ENCODE results near the gene NFX1.
"Not testable (repeated sequence)": the region's sequence is repeated elsewhere in the genome, so short reads cannot be mapped to it uniquely, and the experiment has no call there.

Gene NFX1

GRCh38 chr9:33311953-33312352 is 21.6 kb downstream of the NFX1 start:
- DNase-seq (ENCODE audit: low read depth) = no peak

DNA sequence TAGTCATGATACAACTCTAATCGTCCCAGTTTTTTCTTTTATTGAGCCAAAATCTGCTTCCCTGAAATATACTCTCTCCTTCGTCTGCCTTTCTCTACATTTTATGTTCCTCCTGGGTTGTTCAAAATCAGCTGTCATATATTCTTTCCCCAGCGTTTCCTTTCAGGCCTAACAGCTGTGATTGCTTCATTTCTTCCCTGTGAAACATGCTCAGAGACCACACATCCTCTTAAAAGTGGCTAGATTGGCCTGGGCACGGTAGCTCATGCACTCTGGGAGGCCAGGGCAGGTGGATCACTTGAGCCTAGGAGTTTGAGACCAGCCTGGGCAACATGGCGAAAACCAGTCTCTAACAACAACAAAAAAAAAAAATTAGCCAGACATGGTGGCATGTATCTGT is 25.1 kb downstream of the NFX1 start:
- no peak for DNase-seq (ENCODE audit: low read depth)

- not testable (repeated sequence) for DNase-seq (ENCODE audit: low read depth)
These were observed 26.8 kb downstream of the NFX1 start for GRCh38 chr9:33317136-33317535.

GRCh38 chr9:33318225-33318624 is 27.9 kb downstream of the NFX1 start:
- no peak for DNase-seq (ENCODE audit: low read depth)

GRCh38 chr9:33318781-33319180 is 28.5 kb downstream of the NFX1 start:
- DNase-seq (ENCODE audit: low read depth) = no peak

GRCh38 chr9:33320230-33320567 is 29.9 kb downstream of the NFX1 start:
- DNase-seq (ENCODE audit: low read depth) = no peak

DNA sequence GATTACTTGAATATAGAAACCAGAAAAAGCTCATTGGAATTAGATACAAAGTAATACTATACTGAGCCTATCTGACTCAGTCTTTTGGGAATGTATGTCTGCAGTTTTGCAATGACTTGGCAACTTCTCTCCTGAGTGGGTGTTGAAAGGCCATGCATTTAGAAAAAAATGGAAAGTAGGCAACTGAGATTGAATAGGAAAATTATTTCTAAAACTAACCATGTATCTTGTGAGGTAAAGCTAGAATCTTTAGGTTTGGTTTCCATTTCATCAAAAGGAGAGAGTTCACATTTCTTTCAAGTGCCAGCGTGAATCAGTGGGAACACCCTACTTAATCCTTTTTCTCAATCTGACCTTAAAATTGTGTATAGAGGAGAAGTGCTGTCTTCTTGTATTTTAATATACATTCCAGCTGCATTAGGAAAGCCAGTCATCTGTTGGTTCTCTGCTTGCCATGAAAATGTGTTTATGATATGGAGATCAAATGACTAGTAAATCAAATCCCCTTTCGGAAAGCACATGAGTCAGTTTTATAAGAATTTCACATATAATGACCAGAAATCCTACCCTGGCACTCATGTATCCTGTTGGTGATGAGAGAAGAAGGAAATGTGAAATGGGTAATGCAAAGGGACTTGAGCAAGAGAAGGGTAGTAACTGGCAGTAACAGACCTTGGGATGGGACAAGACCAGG is 30.4 kb downstream of the NFX1 start:
- no peak for DNase-seq (ENCODE audit: low read depth)

DNA sequence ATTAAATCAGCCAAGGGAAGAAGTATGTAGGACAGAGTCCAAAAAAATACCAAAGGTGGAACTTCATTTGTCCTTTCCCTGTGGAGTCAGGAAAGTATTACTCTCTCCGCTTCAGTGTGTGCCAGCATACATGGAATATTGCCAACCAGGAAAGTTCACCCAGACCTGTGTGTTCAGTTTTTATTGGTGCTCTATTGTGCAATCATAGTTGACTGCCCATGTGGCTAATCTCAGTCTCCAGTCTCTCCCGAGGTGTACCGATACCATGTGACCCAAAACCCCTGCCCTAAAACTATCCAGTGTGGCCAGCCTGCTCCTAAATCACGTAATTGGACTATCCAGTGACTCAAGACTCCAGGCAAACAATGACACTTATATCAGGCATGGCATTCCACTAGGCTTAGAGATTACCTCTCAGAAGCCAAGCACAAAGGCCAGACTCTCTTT is 38.8 kb downstream of the NFX1 start:
- DNase-seq (ENCODE audit: low read depth) = no peak

DNA sequence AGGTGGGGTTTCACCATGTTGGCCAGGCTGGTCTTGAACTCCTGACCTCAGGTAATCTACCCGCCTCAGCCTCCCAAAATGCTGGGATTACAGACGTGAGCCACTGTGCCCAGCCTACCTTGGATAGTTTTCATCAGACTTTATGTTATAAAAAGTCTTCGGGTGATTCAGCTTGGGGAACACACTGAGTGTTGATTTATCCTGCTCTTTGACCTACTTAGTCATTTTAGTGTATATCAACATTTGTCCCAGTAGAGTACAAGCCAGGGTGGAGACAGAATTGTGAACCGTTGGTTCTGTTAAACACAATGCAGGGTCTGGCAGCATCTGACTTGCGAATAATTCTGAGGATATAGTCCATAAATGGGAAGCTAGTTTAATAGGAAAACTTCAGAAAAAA is 39.7 kb downstream of the NFX1 start:
- DNase-seq (ENCODE audit: low read depth) = no peak

GRCh38 chr9:33331377-33331891 is 41.1 kb downstream of the NFX1 start:
- no peak for DNase-seq (ENCODE audit: low read depth)

GRCh38 chr9:33332011-33332410 is 41.7 kb downstream of the NFX1 start:
- no peak for DNase-seq (ENCODE audit: low read depth)

GRCh38 chr9:33332956-33333355 is 42.6 kb downstream of the NFX1 start:
- not testable (repeated sequence) for DNase-seq (ENCODE audit: low read depth)

GRCh38 chr9:33340186-33340585 is 49.9 kb downstream of the NFX1 start:
- no peak for DNase-seq (ENCODE audit: low read depth)

- DNase-seq (ENCODE audit: low read depth) = no peak
These were observed 50.9 kb downstream of the NFX1 start for GRCh38 chr9:33341182-33341581.

- DNase-seq (ENCODE audit: low read depth) = no peak
These were observed 53.8 kb downstream of the NFX1 start for GRCh38 chr9:33344145-33344544.

DNA sequence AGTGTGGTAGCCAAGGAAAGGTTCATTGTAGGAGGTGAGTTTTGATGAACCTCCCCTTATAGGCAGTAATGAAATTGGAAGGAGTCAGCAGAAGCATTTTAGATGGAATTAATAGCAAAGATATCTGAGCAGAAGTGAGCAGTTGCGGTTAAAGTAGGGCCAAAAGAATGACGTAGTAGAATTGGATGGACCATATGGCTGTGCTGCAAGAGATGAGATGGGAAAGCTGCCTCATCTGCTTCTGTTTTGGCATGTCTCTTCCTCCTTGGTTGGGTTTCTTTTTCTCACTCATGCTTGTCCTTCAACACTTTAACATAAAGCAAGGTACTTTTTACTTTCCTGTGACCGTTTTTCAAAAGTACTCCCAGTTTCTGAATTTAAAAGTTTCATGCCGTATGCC is 56.2 kb downstream of the NFX1 start:
- DNase-seq (ENCODE audit: low read depth) = no peak

DNA sequence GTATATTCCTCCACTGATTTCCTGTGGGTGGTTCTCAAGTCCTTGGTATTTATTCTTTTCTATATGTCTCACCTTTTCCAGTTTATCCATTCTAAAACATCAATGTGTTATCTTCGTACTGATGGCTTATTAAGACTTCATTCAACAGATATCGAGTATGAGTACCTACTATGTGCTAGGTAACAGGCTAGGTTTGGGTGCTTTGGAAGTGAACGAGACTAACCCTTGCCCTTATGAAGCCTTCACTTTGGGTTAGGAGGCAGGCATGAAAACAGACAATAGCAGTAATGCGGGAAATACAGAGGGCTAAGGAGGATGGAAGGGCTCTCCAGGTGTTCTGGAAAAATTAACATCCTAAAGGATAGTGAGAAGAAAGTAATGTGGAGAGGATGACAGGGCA is 58.7 kb downstream of the NFX1 start:
- DNase-seq (ENCODE audit: low read depth) = no peak

DNA sequence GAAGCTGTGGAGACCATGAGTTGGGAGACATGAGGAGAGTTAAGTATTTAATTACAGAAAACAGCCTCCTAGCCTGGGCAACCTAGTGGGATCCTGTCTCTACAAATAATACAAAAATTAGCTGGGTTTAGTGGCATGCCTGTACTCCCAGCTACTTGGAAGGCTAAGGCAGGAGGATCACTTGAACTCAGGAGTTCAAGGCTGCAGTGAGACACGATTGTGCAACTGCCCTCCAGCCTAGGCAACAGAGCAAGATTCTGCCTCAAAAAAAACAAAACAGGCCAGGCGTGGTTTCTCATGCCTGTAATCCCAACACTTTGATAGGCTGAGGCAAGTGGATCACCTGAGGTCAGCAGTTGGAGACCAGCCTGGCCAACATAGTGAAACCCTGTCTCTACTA is 59.4 kb downstream of the NFX1 start:
- no peak for DNase-seq (ENCODE audit: low read depth)

DNA sequence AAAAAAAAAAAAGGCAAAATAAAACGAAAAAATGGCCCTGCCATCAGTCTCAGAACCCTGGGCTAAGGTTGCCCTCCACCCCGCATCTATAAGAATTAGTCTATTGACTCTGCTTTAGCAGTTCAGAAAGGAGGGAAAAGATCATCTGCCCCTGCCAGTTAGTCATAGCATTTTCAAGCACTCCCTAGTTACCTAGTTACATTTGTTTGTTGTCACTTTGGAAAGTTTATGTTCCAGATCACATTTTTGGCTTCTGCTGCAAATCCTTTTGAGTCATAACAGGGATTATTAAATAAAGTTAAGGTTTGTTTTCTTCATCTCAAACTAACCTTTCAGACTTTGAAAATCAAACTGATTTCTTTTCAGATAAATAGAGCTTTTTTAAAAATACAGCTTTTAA is 60.0 kb downstream of the NFX1 start:
- no peak for DNase-seq (ENCODE audit: low read depth)

DNA sequence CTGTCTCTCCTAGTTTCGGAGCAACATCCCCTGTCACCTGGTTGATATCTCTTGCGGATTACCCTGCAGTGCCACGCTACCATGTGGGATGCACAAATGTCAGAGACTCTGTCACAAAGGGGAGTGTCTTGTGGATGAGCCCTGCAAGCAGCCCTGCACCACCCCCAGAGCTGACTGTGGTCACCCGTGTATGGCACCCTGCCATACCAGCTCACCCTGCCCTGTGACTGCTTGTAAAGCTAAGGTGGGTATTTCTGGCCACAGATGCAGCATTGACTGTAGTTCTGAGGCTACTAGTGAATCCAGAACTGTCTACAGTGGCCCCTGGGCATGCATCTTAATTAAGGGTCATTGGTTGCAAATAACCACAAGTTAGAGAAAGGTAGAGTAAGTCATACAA is 61.2 kb downstream of the NFX1 start:
- no peak for DNase-seq (ENCODE audit: low read depth)

DNA sequence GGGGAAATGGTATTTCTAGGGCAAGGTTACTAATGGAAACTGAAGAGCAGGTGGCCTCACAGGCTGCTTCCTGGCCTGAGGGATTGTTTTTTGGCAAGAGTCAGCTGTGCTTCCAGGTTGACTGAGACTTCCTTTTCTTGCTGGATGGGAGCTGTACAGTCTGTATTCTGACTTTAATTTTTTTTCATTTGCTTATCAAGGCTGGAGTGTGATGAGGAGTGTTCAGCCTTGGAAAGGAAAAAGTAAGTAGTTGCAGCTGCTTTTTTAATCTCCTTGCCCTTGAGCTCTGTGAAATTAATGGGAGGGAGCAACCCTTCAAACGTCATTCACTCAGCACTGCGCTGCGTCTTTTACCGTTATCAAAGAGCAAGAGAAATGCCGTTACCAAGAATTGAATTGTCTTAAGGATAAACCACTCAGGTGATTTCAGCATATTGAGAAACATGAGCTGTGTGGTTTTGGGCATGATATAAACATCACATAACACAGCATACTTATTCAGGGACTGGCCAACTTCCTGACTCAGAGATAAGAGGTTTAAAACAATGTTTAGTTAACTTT is 64.4 kb downstream of the NFX1 start:
- DNase-seq (ENCODE audit: low read depth) = no peak

- no peak for DNase-seq (ENCODE audit: low read depth)
These were observed 65.6 kb downstream of the NFX1 start for GRCh38 chr9:33355933-33356332.

GRCh38 chr9:33358641-33359040 is 68.3 kb downstream of the NFX1 start:
- DNase-seq (ENCODE audit: low read depth) = not testable (repeated sequence)

DNA sequence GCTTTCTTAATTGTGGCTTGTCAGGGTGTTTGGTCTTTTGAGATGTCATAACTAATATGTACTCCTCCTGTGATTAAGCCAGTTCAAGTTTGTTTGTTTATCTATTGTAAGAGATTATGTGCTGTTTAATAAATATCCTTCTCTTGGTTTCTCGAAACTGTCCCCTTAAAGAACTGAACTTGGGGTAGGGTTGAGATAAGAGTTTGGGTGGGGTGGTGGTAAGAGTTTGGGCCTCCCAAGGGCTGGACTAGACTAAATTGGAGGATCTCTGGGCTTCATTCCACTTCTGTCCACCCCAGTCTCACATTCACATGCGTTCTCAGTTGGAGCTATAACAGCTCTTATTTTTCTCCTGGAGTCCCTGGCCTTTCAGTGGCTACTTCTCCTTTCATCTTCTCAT is 73.8 kb downstream of the NFX1 start:
- no peak for DNase-seq (ENCODE audit: low read depth)
